Mesodermal cell (in vitro differentiated cells): ENCODE data around the gene ARHGDIB.
A peak's percentile ranks its signal among the peaks of the same experiment; 100 is the strongest.

Source experiments
- H3K27ac ChIP-seq: 2 replicates; pipeline ENCODE4 v1.7.0; 2013; ENCODE audit warnings: mild to moderate bottlenecking, low read depth, low read length, moderate library complexity; ENCODE audit not compliant: severe bottlenecking
- H3K36me3 ChIP-seq: 2 replicates; pipeline ENCODE4 v1.7.1; 2013; ENCODE audit warnings: mild to moderate bottlenecking, low read length, moderate library complexity; ENCODE audit not compliant: control insufficient read depth, insufficient read depth
- H3K4me1 ChIP-seq: one replicate; pipeline ENCODE4 v1.7.1; 2013; ENCODE audit warnings: mild to moderate bottlenecking, low read length; ENCODE audit not compliant: insufficient read depth, control insufficient read depth, poor library complexity, severe bottlenecking
- H3K4me3 ChIP-seq: 2 replicates; pipeline ENCODE4 v1.7.0; 2013; ENCODE audit warnings: low read length, control low read depth, mild to moderate bottlenecking; ENCODE audit not compliant: insufficient read depth, poor library complexity, severe bottlenecking; ENCODE audit errors: extremely low read depth
- H3K9me3 ChIP-seq: 2 replicates; pipeline ENCODE4 v1.7.1; 2013; ENCODE audit warnings: mild to moderate bottlenecking, low read length, moderate library complexity; ENCODE audit not compliant: control insufficient read depth
- WGBS, 2 experiments: methylation state at CpG; one replicate each; pipeline ENCODE4 v1.1.5; 2013; ENCODE audit warnings: missing lambda C conversion rate in 2 of 2; ENCODE audit not compliant: insufficient coverage in 2 of 2; 5-methylcytosine and 5-hydroxymethylcytosine counted together

ARHGDIB gene

GRCh38 chr12:14946861-14947260 is 14.5 kb downstream of the ARHGDIB start:
- peaks cover 31% of the 10 kb centered on the region for H3K4me1 ChIP-seq
- no peak overlapping the region for H3K27ac ChIP-seq
- no peaks in the 10 kb centered on the region for H3K9me3 ChIP-seq
- 83% methylated on average over 1 of the region's 1 CpG; no CpG with 5 or more reads in 1 of the 2 experiments for WGBS, 2 experiments
- no peak overlapping the region for H3K4me3 ChIP-seq
- H3K36me3 ChIP-seq = peaks cover 5% of the 10 kb centered on the region

- no peak overlapping the region for H3K4me3 ChIP-seq
- 91 to 95% methylated on average over 2 of the region's 2 CpGs for WGBS, 2 experiments
Observed at GRCh38 chr12:14946162-14946561, 15.2 kb downstream of the ARHGDIB start.

GRCh38 chr12:14942196-14942931 is 19.0 kb downstream of the ARHGDIB start:
- Histone ChIP-seq H3K9me3 (no peaks in the 10 kb centered on the region), H3K27ac (no peak overlapping the region), H3K36me3 (no peaks in the 10 kb centered on the region), H3K4me3 (no peak overlapping the region), H3K4me1 (peaks cover under 1% of the 10 kb centered on the region)
- 91 to 96% methylated on average over 7 to 9 of the region's 12 CpGs for WGBS, 2 experiments

More at GRCh38 chr12:14946162-14946561, 15.2 kb downstream of the ARHGDIB start:
- Histone ChIP-seq H3K9me3 (no peaks in the 10 kb centered on the region), H3K36me3 (peaks cover 5% of the 10 kb centered on the region), H3K27ac (no peak overlapping the region), H3K4me1 (peaks cover 24% of the 10 kb centered on the region)

- H3K4me3 ChIP-seq = no peak overlapping the region
- peaks cover 10% of the 10 kb centered on the region for H3K4me1 ChIP-seq
- H3K27ac ChIP-seq = no peak overlapping the region
- no peaks in the 10 kb centered on the region for H3K36me3 ChIP-seq
- no peaks in the 10 kb centered on the region for H3K9me3 ChIP-seq
- no CpG with 5 or more reads among the region's 2 CpGs for whole genome bisulfite sequencing, 2 experiments
Observed at GRCh38 chr12:14941369-14941768, 20.0 kb downstream of the ARHGDIB start.

GRCh38 chr12:14938301-14938700 is 23.1 kb downstream of the ARHGDIB start, which contains the start of gene ERP27:
Gene ERP27 (minus strand): TSS chr12:14938537. CDS start chr12:14938508, 29 bp downstream.
- H3K27ac ChIP-seq = no peak within 1 kb of the TSS
- H3K36me3 ChIP-seq = no peaks in the 10 kb centered on the region
- H3K4me1 ChIP-seq = peaks cover 14% of the 10 kb centered on the region
- no peaks in the 10 kb centered on the region for H3K9me3 ChIP-seq
- 81% methylated on average over 3 of the region's 3 CpGs; no CpG with 5 or more reads in 1 of the 2 experiments for WGBS, 2 experiments
- H3K4me3 ChIP-seq = no peak within 1 kb of the TSS

- Histone ChIP-seq H3K4me1 (peaks cover 14% of the 10 kb centered on the region), H3K4me3 (no peak overlapping the region), H3K27ac (no peak overlapping the region), H3K9me3 (no peaks in the 10 kb centered on the region), H3K36me3 (no peaks in the 10 kb centered on the region)
- WGBS, 2 experiments = 80% methylated on average over 1 of the region's 1 CpG; no CpG with 5 or more reads in 1 of the 2 experiments
Observed at GRCh38 chr12:14937689-14938088, 23.7 kb downstream of the ARHGDIB start.

GRCh38 chr12:14937014-14937413 is 24.4 kb downstream of the ARHGDIB start:
- Histone ChIP-seq H3K36me3 (no peaks in the 10 kb centered on the region), H3K4me3 (no peak overlapping the region), H3K27ac (peak overlapping the region; percentile 47), H3K4me1 (peaks cover 14% of the 10 kb centered on the region), H3K9me3 (no peaks in the 10 kb centered on the region)
- 92 to 100% methylated on average over 1 to 2 of the region's 3 CpGs for WGBS, 2 experiments

GRCh38 chr12:14936224-14936861 is 25.1 kb downstream of the ARHGDIB start:
- WGBS, 2 experiments = 65 to 67% methylated on average over 4 to 5 of the region's 6 CpGs

GRCh38 chr12:14935031-14935430 is 26.4 kb downstream of the ARHGDIB start:
- H3K4me3 ChIP-seq = no peak overlapping the region
- peaks cover 14% of the 10 kb centered on the region for H3K4me1 ChIP-seq
- WGBS, 2 experiments = 43 to 78% methylated on average over 1 of the region's 4 CpGs
- H3K27ac ChIP-seq = no peak overlapping the region
- H3K36me3 ChIP-seq = no peaks in the 10 kb centered on the region
- H3K9me3 ChIP-seq = no peaks in the 10 kb centered on the region

More at GRCh38 chr12:14936224-14936861, 25.1 kb downstream of the ARHGDIB start:
- H3K4me3 ChIP-seq = no peak overlapping the region
- no peaks in the 10 kb centered on the region for H3K9me3 ChIP-seq
- no peaks in the 10 kb centered on the region for H3K36me3 ChIP-seq
- H3K4me1 ChIP-seq = peaks cover 14% of the 10 kb centered on the region
- H3K27ac ChIP-seq = peak overlapping the region; percentile 48

- no peak overlapping the region for H3K27ac ChIP-seq
Observed at GRCh38 chr12:14934511-14934910, 26.9 kb downstream of the ARHGDIB start.

More at GRCh38 chr12:14934511-14934910, 26.9 kb downstream of the ARHGDIB start:
- Histone ChIP-seq H3K36me3 (no peaks in the 10 kb centered on the region), H3K4me3 (no peak overlapping the region), H3K4me1 (peaks cover 14% of the 10 kb centered on the region), H3K9me3 (no peaks in the 10 kb centered on the region)
- WGBS, 2 experiments = 89 to 100% methylated on average over 1 of the region's 2 CpGs
